NCI-H2171 treated with DMSO at 0.1 percent for 48 hours (cell line): Measurements from ENCODE around the gene PHF2.

Experiments
- DNase-seq: peaks from one replicate; lab custom pipeline; 2025; lab: John Stamatoyannopoulos, UW

The PHF2 gene

DNA sequence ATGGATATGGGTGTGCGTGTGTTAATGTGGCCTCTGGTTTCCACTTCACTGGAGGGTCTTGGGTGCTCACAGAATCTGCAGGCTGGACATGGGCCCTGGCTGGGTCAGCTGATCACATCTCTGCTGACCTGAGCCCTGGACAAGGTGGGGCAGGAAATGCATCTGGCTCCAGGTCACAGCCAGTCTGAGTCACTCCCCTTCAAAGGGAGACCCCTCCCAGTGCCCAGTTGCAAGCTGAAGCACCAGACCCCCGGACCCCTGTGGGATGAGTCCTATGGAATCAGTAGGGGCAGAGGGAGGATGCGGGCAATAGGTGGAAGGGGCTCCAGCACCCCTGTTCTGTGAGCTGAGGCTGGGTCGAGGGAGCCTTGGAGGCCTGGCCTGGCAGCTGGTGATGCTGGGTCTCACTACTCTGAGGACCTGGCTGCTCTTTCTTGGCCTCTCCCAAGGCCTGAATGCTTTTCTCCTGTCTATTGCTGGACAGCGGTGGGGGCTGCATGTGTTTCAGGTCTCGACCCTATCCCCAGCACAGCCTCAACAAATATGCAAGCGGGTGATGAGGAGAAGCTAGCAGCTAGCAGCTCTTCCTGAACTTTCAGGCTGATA is 54.5 kb downstream of the PHF2 start:
- no peak for DNase-seq

DNA sequence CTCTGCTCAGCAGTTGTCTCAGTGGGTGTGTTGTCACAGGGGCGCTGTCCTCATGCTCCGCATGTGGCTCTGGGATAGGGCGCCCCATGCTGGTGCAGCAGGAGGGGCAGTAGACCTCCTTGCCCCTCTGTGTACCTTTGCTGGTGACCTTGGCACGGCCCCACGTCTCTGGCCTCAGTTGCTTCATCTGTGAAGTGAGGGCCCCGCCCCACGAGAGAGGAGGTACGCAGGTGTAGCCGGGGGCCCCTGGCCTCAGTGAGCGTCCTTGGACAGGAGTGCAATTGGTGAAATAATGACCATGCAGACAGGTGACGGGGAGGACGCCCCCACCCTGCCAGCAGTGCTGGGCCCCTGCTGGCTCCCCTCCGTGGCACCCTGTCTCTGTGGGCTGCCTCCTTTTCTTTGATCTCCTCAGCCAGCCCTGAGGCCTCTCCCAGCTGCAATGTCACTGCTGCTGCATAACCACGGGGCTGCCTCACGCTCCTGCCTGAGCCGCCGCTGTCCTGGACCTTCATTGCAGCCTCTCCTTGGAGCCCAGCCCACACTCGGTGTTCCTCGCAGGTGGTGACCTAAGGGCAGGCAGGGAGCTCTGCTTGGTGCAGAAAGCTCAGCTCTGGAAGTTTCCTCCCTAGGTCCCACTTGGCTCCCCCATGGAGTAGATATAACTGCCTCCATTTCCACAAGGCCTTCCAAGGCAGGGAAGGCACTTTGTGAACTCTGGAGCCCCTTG is 57.3 kb downstream of the PHF2 start:
- no peak for DNase-seq

DNA sequence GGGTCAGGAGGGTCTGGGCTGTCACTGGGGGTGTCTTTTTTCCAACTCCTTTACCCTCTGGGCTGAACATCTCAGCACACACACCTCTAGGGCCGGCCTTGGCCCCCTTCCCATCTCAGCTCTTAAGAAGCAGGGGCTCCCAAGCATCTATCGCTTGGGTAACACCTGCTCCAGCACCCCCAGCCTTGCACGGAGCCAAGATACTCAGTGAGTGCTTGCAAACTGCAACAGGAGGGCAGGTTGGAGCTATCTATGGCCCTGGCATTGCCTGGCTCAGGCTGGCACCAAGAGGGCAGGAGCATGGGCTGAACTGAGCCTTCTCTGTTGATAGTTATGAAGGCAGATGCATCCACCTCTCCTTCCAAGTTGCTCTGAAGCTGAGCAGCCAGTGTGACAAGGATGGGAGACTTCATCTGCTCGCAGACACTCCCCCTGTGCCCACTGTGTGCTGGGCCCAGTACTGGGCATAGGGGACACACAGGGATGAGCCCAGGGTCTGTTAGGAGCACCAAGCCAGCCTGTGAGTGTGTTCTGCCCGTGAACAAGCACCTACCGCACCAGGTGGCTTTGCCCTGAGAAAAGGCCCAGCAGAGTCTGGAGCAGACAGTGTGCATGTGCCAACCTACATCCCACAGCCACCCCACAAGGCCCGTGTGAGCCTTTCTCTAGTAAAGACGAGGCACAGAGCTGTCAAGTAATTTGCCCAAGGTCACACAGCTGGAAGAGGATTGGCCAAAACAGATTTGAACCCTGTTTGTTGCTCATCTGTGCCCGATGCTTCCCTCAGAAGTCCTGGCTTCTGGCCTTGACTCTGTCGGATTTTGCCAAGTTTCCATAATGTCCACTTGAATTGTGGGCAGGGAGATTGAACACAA is 58.2 kb downstream of the PHF2 start:
- DNase-seq = no peak

DNA sequence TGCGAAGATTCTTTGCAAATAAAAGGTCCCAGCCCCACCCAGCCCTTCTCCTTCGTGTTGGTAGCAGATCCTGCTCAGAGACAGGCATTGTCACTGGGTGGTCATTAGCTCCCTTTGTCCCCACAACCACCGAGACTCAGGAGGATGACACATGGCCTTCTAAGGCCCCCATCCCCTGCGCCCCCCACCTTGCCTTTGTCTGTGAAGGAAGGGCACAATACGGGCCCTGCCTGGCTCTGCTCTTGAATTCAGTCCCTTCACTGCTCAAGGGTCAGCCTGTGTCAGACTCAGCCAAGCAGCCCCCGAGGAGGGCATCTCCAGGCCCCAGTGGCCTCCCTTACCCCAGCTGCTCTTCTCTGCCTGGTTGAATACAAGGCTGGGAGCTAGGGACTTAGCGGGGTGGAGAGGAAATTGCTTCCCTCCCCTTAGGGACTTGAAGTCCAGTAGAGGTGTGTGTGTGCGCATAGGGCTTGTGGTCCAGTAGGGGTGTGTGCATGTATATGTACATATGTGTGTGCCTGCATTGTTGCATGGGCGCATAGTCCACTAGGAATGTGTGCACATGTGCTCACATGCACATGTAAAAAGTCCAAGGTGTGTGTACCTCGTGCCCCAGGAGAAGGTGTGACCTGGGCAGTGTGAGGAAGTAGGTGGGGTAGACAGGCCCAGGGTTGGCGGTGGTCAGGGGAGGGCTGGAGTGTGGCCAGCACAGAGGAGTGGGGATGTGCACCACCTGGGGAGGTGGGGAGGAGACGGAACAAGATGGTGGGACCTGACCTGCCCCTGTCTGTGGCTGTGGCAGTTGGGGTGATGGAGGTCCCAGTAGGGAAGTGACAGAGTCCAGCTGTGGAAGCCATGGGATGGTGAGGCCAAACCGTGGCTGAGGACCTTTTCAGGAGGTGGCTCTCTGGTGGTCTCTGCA is 59.1 kb downstream of the PHF2 start:
- no peak for DNase-seq

DNA sequence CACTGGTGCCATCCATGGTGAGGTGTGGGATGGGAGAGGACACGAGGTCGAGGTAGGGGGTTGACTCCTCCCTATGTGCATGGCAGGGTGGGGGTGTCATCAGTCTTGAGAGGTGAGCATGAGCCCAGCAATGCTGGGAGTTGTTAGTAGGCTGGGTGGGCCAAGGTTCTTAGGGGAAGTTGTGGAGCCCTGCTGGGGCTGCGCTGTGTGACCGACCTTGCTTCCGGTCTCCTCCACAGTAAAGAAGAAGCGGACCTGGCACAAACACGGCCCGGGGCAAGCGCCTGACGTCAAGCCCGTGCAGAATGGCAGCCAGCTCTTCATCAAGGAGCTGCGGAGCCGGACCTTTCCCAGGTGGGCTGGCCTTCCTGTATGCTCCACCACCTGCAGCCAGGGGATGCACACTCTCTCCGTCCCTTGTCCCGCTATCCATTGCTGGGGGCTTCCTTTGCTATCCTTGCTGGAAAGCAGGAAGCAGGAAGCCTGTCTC is 59.8 kb downstream of the PHF2 start:
- DNase-seq = no peak

DNA sequence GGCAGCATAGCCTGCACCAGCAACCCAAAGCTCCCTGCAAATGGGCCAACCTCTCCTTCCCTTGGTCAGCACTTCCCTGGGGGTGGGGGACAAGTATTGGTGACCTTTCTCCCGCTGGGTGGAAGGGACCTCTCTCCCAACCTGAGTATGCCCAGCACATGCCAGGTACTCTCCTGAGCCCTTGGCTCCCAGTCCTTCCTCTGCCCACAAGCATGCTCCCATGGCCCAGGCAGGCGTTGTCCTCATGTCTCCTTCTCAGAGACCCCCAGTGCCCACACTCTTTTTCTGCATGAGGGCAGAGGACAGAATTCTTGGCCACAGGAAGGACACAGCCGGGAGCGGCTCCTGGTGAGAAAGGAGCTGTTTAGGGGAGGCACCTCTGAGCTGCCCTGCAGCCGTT is 60.3 kb downstream of the PHF2 start:
- DNase-seq = no peak

DNA sequence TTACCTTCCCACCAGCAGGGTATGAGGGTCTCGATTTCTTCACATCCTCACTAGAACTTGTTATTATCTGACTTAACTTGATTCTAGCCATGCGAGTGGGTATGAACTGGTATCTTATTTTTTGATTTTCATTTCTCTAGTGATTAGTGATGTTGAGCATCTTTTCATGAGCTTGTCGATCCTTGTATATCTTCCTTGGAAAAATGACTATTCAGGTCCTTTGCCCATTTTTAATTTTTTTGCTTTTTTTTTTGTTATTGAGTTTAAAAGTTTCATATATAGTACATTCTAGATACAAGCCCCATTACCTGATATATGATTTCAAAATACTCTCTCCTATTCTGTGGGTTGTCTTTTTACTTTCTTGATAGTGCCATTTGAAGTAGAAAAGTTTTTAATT is 61.5 kb downstream of the PHF2 start:
- no peak for DNase-seq

DNA sequence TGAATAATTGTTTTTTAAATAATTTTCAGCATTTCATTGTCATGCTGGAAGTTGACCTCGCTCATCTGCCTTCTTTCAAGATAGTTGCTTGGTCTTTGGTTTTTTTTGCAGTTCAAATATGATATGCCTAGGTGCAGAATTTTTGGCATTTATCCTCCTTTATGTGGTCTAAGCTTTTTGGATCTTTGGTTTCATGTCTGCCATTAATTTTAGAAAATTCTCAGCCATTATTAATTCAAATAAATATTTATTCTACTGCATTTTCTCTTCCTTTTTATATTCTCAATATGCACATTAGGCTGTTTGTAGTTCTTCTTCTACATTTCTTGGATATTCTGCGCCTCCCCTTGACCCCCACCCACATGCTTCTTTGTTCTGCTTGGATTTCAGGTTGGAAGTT is 63.6 kb downstream of the PHF2 start:
- no peak for DNase-seq

DNA sequence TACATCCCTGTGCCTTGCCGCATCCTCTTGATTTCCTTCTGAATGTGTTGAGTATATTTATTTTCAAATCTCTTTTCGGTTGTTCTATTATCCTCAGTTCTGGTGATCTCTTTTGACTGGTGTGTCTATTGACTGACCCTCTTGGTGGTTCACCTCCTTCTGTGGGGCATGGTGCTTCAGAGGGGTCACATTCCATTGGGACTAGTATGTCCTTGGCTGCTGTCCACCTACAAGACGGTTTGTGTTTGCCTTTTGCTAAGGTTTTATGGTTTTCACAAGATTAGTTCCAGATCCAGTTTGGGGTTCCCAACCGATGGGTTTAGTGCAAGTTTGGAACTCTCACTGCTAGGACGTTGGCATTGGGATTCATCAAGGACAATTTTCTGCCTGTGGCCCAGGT is 66.6 kb downstream of the PHF2 start:
- no peak for DNase-seq

DNA sequence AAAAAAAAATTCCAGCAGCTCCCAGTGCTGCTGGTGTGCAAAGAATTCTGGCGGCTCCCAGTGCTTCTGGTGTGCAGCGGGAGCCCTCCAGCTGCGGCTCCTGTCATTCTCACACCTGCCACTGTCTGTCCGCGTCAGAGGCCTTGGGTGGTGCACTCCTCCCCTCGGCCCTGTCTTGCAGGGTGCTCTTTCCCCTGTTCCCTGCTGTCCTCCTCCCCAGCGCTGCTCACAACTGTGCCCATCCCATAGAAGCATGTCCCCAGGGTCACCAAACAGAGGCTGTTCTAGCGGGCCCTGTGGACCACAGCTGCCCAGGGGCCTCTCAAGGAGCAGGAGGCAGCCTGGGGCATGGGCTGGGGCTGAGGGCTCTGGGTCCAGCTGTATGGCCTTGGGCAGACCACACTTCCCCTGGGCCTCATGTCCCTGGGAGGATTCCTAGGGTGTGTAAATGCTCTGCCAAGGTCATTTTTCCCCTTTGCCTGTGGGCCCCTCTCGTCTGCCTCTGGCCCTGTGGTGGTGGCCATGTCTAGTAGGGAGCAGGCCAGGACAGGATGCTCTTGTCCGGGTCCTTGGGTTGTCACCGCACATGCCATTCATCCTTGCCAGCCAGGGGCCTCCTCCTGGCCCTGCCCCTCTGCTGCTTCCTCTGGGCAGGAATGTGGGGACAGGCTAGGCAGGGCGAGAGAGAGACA is 68.2 kb downstream of the PHF2 start:
- no peak for DNase-seq

DNA sequence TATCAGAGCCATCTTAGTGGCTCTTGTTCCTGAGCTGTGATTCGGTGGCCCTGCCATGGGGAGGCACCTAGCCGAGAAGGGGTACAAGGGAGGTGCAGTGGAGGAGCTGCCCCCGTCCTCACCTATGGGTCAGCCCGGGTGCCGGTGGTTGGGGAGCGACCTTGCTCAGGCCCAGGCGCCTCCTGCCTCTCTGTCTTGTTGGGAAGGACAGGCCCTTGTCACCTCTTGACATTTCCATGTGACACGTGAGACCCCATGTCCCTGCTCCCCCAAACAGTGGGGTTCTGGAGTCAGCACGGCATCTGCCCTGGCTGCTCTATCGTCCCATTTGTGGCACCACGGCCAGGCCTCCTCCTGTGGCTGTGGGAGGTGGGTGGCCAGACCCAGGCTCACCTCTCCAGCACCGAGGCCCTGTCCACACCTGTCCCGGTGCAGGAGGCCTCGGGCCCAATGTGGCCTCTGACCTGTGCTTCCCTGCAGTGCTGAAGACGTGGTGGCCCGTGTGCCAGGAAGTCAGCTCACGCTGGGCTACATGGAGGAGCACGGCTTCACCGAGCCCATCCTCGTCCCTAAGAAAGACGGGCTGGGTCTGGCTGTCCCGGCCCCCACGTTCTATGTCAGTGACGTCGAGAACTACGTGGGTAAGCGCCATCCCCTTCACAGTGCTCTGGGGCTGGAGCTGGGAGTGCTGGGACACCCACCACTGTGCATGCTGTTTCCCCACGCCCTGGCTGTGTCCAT is 68.9 kb downstream of the PHF2 start:
- no peak for DNase-seq

DNA sequence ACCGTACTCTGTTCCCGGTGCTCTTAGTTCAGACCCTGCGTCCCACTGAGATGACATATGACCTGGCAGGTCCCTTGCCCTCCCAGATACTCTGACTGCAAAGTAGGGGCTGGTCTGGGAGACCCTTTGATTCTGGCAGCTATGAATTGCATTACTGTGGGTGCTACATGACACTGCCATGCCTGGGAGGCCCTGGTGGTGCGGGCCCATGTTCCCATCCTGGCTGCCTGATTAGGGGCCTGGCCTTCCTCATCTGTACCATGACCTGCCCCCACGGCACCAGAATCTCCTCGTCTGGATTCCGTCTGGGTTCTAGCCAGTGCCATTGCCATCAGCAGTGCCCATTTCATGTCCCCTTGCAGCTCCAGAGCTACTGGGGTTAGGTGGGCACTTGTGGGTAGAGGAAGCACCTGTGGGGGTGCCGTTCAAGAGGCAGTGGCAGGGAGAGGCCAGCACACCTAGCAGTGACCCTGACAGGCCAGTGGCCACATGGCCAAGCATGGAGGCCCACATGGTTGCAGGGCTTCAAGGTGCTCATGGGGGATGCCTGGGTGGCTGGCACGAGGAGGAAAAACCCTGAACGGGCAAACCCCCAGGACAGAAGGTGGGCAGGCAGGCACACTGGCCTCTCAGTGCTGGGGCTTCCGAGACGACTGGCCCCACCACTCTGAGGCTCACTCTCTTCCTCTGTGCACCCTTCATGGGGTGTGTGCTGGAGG is 69.7 kb downstream of the PHF2 start:
- no peak for DNase-seq

DNA sequence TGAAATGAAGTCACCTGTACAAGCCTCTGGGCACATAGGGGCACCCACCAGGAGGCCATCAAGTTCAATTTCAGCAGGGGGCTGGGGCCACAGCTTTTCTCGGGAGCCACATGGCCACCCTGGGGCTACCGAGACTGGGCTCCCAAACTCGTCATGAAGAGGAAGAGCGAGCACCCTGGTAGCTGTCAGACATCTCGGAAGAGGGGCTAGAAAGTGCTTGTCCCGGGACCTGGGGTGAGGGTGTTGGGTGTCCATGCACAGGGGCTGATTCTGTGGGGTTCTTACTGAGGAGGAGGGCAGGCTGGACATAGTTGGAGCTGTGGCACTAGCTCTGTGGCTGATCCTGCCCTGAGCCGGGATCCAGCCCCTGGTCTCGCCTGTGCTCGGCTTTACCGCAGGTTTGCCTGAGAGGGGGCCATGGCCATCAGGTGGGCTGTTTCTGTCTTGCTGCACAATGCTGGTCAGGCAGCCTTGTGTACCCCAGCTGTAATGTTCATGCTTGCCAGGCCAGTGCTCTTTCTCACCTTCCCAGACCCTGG is 70.3 kb downstream of the PHF2 start:
- DNase-seq = no peak

DNA sequence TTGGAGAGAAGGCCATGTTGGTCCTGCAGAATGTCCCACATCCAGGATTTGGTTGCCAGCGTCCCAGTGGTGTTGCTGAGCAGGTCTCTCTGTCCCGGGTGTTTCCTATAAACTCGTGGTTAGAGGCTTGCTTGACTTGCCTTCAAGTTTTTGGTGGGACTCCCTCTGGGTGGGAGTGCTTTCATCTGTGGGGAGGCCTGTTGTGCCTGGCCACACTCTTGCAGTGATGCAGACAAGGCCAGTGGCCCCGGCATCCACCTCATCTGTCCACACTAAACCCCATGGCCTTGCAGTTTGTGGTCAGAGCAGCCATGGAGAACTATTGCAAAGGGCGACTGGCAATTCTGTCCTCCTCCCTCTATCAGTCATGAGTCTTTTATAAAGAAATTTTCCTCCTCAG is 71.8 kb downstream of the PHF2 start:
- no peak for DNase-seq

DNA sequence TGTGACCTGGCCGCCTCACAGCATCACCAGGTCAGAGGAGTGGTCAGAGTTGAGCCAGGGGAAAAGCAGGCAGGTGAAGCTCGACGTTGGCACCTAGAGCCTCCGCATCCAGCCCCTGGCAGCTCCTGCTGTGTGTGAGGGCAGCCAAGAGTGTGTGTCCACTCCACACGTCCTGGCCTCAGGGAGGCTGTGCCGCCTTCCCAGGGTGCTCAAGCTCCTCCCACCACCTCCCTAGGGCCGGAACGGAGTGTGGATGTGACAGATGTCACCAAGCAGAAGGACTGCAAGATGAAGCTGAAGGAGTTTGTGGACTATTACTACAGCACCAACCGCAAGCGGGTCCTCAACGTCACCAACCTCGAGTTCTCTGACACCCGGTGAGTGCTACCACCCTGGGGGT is 72.5 kb downstream of the PHF2 start:
- no peak for DNase-seq

DNA sequence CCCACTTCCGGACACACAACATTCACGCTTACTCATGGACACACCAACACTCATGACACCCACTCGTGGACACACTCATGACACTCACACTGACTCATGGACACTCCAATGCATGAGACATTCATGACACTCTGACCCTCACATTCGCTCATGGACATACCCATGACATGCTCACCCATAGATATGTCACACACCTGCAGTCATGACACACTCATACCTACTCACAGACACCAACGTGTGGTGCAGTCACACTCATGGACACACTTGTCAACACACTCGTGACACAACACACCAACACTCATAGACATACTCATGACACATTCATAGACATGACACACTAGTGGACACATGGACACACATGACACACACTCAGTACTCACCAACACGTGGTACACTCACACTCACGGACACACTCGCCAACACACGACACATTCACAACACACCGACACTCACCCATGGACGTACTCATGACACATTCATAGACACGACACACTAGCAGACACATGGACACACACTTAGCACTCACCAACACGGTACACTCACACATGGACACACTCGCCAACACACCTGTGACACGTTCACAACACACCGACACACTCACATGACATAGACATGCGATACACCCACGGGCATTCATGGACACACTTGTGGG is 73.4 kb downstream of the PHF2 start:
- no peak for DNase-seq

DNA sequence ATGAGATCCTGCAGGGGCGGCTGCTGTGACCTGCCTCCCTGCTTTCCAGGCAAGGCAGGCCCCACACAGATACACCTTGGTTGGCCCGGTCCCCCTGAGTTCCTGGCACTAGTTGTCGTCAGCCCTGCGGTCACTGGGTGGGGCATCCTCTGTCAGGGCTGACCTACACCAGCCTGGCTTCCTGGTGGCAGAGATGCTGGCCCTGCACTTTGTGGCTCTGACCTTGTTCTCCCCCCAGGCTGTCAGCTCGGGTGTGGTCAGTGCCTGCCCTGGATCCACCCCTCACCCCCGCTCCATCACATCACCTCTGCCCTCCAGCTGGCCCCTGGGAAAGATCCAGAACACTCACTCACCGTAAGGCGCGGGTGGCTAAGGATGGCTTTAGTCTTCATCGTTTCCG is 74.1 kb downstream of the PHF2 start:
- DNase-seq = no peak

DNA sequence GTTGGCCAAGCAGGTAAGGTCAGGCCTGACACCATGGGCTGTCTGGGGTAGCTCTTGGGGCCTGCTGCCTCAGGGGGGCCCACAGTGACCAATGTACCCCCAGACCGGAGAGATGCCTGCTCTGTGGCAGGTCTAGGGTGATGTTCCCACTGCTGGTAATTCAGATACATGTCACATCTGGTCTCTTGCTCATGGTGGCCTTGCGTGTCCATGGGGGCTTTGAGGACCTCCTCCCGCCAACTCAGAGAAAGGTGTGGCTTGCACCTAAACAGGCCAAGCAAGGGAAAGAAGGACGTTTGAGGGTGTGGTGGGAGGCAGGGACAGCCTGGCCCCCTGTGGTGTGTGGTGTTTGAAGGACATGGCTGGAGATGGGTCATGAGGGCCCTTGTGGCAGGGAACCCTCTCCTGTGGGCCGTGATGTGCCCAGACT is 75.2 kb downstream of the PHF2 start:
- no peak for DNase-seq
